GM23338 (cell line): ENCODE data around the gene NCAN. TPM values are rescaled to one million over a fixed set of nuclear protein-coding genes. Genes with fewer than 3 reads are reported as not detected.

Experiments used
- ATAC-seq: fragments of 200-7000 bp; cut with Tn5 transposase; 3 replicates; pipeline ENCODE4 v1.9.1; 2020
- DNase-seq: peaks from one replicate; pipeline ENCODE4 v3.0.0-alpha.2; 2015; ENCODE audit warnings: low spot score
- H2AFZ ChIP-seq: fragments of 200-600 bp; sonication (generic); 2 replicates; pipeline ENCODE4 v1.8.0; 2016; ENCODE audit warnings: antibody characterized with exemption, mild to moderate bottlenecking, moderate library complexity
- H3F3A ChIP-seq: fragments of 200-600 bp; sonication (generic); replicated peaks from 2 replicates; pipeline ENCODE4 v1.8.0; 2017; ENCODE audit warnings: antibody characterized with exemption, mixed run types, low read depth
- H3K27ac ChIP-seq: fragments of 200-600 bp; sonication (generic); 2 replicates; pipeline ENCODE4 v1.6.1; 2016; ENCODE audit warnings: low read depth
- H3K27me3 ChIP-seq: fragments of 200-600 bp; sonication (generic); 2 replicates; pipeline ENCODE4 v1.8.0; 2016; ENCODE audit warnings: mild to moderate bottlenecking, mixed run types, moderate library complexity; ENCODE audit not compliant: insufficient read depth
- H3K36me3 ChIP-seq: fragments of 200-600 bp; sonication (generic); 2 replicates; pipeline ENCODE4 v1.8.0; 2016; ENCODE audit warnings: mild to moderate bottlenecking; ENCODE audit not compliant: insufficient read depth
- H3K4me1 ChIP-seq: fragments of 200-600 bp; sonication (generic); 2 replicates; pipeline ENCODE4 v1.8.0; 2016; ENCODE audit warnings: mild to moderate bottlenecking, moderate library complexity; ENCODE audit not compliant: insufficient read depth
- H3K4me2 ChIP-seq: fragments of 200-600 bp; sonication (generic); 2 replicates; pipeline ENCODE4 v1.7.1; 2017; ENCODE audit warnings: mixed run types
- H3K4me3 ChIP-seq: fragments of 200-600 bp; sonication (generic); 2 replicates; pipeline ENCODE4 v1.6.1; 2016; ENCODE audit warnings: mixed run types
- H3K79me2 ChIP-seq: fragments of 200-600 bp; sonication (generic); replicated peaks from 2 replicates; pipeline ENCODE4 v1.8.0; 2017; ENCODE audit warnings: mild to moderate bottlenecking; ENCODE audit not compliant: insufficient read depth
- H3K9me2 ChIP-seq: fragments of 200-600 bp; sonication (generic); 2 replicates; pipeline ENCODE4 v1.8.0; 2017; ENCODE audit not compliant: insufficient read depth
- H4K20me1 ChIP-seq: fragments of 200-600 bp; sonication (generic); replicated peaks from 2 replicates; pipeline ENCODE4 v1.8.0; 2017; ENCODE audit warnings: mild to moderate bottlenecking; ENCODE audit not compliant: insufficient read depth
- H3K27ac Mint-ChIP-seq: 2 replicates; pipeline ENCODE4 v1.8.0; 2020; ENCODE audit warnings: inconsistent platforms, mild to moderate bottlenecking, moderate library complexity, mixed read lengths
- H3K27me3 Mint-ChIP-seq: 3 replicates; pipeline ENCODE4 v1.8.0; 2022; ENCODE audit warnings: low read depth, mild to moderate bottlenecking, moderate library complexity, mixed read lengths, inconsistent platforms; ENCODE audit not compliant: insufficient read depth, poor library complexity
- H3K36me3 Mint-ChIP-seq: 3 replicates; pipeline ENCODE4 v1.8.0; 2021; ENCODE audit warnings: low read depth, mild to moderate bottlenecking, inconsistent platforms, moderate library complexity, mixed read lengths
- H3K4me1 Mint-ChIP-seq: 3 replicates; pipeline ENCODE4 v1.8.0; 2020; ENCODE audit warnings: mild to moderate bottlenecking, inconsistent platforms, mixed read lengths
- H3K4me3 Mint-ChIP-seq: 3 replicates; pipeline ENCODE4 v1.8.0; 2021; ENCODE audit warnings: moderate library complexity, mild to moderate bottlenecking, inconsistent platforms, mixed read lengths
- H3K9me3 Mint-ChIP-seq: 3 replicates; pipeline ENCODE4 v1.8.0; 2020; ENCODE audit warnings: moderate library complexity, mild to moderate bottlenecking, inconsistent platforms, mixed read lengths
- CREB1 ChIP-seq: fragments of 250-450 bp; sonication (Bioruptor Pico); IDR thresholded peaks from 2 replicates; pipeline ENCODE4 v1.5.0; 2020; ENCODE audit warnings: low read depth, mild to moderate bottlenecking, moderate library complexity
- EZH2 ChIP-seq: fragments of 200-600 bp; sonication (generic); IDR thresholded peaks from one replicate; pipeline ENCODE4 v1.8.0; 2017; ENCODE audit warnings: antibody characterized with exemption, mild to moderate bottlenecking, low read depth; ENCODE audit not compliant: unreplicated experiment
- EZH2phosphoT487 ChIP-seq: fragments of 200-600 bp; sonication (generic); IDR thresholded peaks from one replicate; pipeline ENCODE4 v1.8.1; 2018; ENCODE audit warnings: antibody characterized with exemption; ENCODE audit not compliant: unreplicated experiment
- JUNB ChIP-seq: IDR thresholded peaks from one replicate; pipeline ENCODE4 v1.6.1; 2016; ENCODE audit warnings: antibody characterized with exemption; ENCODE audit not compliant: unreplicated experiment
- NANOG ChIP-seq: IDR thresholded peaks from 2 replicates; pipeline ENCODE4 v1.6.1; 2016; ENCODE audit warnings: antibody characterized with exemption, borderline replicate concordance
- POLR2AphosphoS5 ChIP-seq: IDR thresholded peaks from 2 replicates; pipeline ENCODE4 v1.6.1; 2016; ENCODE audit warnings: antibody characterized with exemption, low read depth
- STAT1 ChIP-seq: IDR thresholded peaks from one replicate; pipeline ENCODE4 v1.6.1; 2016; ENCODE audit warnings: antibody characterized with exemption; ENCODE audit not compliant: unreplicated experiment
- ZNF114 ChIP-seq: fragments of 250-450 bp; sonication (Bioruptor Pico); IDR thresholded peaks from 2 replicates; pipeline ENCODE4 v1.5.0; 2020; ENCODE audit warnings: mild to moderate bottlenecking, moderate library complexity
- ZNF331 ChIP-seq: fragments of 250-450 bp; sonication (Bioruptor Pico); IDR thresholded peaks from 2 replicates; pipeline ENCODE4 v1.5.0; 2020; ENCODE audit warnings: low read depth, mild to moderate bottlenecking, moderate library complexity
- polyA plus RNA-seq: library from polyadenylated mRNA; unstranded; fragments of >200 nt; fragmentation: Nextera tagmentation; extraction: Ambion mirVana; gene quantifications from 2 replicates; pipeline ENCODE4 v1.2.1, GENCODE V29; 2016
- total RNA-seq: library from RNA; depleted of rRNA; stranded (reverse); fragments of >200 nt; shearing (Covaris generic); gene quantifications from 2 replicates; pipeline ENCODE4 v1.2.3, GENCODE V29; 2014
- TF ChIP-seq, protein P1 (sequence below): fragments of 250-450 bp; sonication (Bioruptor Pico); IDR thresholded peaks from 2 replicates; pipeline ENCODE4 v1.5.0; 2020; ENCODE audit warnings: mild to moderate bottlenecking, moderate library complexity
- TF ChIP-seq, protein P2 (sequence below), 2 experiments: fragments of 200-600 bp in 1 of 2; sonication (generic) in 1 of 2; conservative IDR thresholded peaks; 2 replicates each; pipeline versions ENCODE4 v1.5.1 to v1.6.1; 2016 to 2017; ENCODE audit warnings: antibody characterized with exemption in 2 of 2, low read depth in 2 of 2, mild to moderate bottlenecking in 2 of 2, moderate library complexity in 1 of 2
- TF ChIP-seq, protein P3 (sequence below): IDR thresholded peaks from one replicate; pipeline ENCODE4 v1.6.1; 2018; ENCODE audit warnings: antibody characterized with exemption; ENCODE audit not compliant: unreplicated experiment
- TF ChIP-seq, protein P4 (sequence below): IDR thresholded peaks from 2 replicates; pipeline ENCODE4 v1.6.1; 2016; ENCODE audit warnings: antibody characterized with exemption

NCAN gene
- total and polyA plus RNA-seq, 2 experiments from 2014 or later = 1.8 to 9.4 TPM

DNA sequence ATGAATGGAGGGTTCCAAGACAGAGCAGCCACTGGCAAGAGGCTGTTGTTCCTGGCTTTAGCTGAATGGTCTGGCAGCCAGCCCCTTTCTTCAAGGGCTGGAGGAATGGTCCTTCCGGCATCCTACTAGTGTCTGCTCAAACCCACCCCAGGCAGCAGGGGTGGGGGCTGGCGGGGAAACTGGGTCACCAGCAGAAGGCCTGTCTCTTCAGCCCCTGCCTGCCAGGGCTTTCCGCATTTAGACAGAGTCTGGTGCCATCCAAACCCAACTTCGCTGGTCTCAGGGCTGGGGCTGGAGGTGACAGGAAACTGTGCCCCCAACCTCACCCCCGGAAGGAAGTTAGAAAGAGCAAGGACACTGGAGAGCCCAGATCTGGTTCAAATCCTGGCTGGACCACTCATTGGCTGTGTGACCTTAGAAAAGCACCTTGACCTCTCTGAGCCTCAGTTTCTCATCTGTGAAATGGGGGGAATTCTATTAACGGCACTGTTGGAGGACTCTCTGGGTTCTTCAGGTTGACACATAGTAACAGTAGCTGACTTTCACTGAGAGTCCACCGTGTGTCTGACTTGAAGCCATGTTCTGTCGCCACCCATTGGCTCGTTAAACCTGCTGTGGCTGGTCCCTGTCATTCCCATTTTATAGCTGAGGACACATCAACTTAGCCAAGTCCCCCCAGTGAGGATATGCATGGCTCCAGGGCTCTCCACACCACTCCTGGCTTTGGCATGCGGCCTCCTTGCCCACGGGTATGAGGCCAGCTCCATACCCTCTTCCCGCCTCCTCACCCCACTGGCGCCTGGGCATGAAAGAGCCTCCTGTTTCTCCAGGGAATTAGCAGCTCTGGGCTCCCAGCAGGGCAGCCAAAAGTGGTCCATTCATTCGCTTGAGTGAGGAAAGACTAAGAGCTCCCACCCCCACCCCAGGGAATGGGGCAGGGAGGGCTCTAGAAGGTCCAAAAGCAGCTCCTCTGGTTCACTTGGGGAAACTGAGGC, 6.0 kb upstream of the NCAN start:
- peaks cover 17% of the 10 kb centered on the region; the same call in 2 of the 3 replicates for H3K36me3 Mint-ChIP-seq
- peaks cover 11% of the 10 kb centered on the region; the same call in 2 of the 3 replicates for H3K4me1 Mint-ChIP-seq
- Histone ChIP-seq H2AFZ (no peak overlapping the region), H3K4me3 (no peak overlapping the region), H3F3A (0 out of 2 replicates have a peak, but pooled peaks cover 9% of the 10 kb centered on the region), H4K20me1 (no peaks in the 10 kb centered on the region; the same call in 1 of the 2 replicates), H3K79me2 (no peaks in the 10 kb centered on the region), H3K4me2 (no peak overlapping the region), H3K9me2 (no peaks in the 10 kb centered on the region), H3K4me1 (0 out of 2 replicates have a peak, but pooled peaks cover 6% of the 10 kb centered on the region), H3K27ac (no peak overlapping the region), H3K36me3 (no peaks in the 10 kb centered on the region), H3K27me3 (peaks cover 59% of the 10 kb centered on the region)
- DNase-seq = no peak
- H3K27me3 Mint-ChIP-seq = peaks cover 70% of the 10 kb centered on the region
- H3K27ac Mint-ChIP-seq = no peak overlapping the region
- H3K4me3 Mint-ChIP-seq = no peak overlapping the region
- peaks cover 4% of the 10 kb centered on the region; the same call in 2 of the 3 replicates for H3K9me3 Mint-ChIP-seq
- ATAC-seq = no peak
- TF ChIP-seq ZNF331 (CRISPR knock-in tag) = no peak
- TF ChIP-seq CREB1 (CRISPR knock-in tag) = no peak
- TF ChIP-seq, protein P1, sequence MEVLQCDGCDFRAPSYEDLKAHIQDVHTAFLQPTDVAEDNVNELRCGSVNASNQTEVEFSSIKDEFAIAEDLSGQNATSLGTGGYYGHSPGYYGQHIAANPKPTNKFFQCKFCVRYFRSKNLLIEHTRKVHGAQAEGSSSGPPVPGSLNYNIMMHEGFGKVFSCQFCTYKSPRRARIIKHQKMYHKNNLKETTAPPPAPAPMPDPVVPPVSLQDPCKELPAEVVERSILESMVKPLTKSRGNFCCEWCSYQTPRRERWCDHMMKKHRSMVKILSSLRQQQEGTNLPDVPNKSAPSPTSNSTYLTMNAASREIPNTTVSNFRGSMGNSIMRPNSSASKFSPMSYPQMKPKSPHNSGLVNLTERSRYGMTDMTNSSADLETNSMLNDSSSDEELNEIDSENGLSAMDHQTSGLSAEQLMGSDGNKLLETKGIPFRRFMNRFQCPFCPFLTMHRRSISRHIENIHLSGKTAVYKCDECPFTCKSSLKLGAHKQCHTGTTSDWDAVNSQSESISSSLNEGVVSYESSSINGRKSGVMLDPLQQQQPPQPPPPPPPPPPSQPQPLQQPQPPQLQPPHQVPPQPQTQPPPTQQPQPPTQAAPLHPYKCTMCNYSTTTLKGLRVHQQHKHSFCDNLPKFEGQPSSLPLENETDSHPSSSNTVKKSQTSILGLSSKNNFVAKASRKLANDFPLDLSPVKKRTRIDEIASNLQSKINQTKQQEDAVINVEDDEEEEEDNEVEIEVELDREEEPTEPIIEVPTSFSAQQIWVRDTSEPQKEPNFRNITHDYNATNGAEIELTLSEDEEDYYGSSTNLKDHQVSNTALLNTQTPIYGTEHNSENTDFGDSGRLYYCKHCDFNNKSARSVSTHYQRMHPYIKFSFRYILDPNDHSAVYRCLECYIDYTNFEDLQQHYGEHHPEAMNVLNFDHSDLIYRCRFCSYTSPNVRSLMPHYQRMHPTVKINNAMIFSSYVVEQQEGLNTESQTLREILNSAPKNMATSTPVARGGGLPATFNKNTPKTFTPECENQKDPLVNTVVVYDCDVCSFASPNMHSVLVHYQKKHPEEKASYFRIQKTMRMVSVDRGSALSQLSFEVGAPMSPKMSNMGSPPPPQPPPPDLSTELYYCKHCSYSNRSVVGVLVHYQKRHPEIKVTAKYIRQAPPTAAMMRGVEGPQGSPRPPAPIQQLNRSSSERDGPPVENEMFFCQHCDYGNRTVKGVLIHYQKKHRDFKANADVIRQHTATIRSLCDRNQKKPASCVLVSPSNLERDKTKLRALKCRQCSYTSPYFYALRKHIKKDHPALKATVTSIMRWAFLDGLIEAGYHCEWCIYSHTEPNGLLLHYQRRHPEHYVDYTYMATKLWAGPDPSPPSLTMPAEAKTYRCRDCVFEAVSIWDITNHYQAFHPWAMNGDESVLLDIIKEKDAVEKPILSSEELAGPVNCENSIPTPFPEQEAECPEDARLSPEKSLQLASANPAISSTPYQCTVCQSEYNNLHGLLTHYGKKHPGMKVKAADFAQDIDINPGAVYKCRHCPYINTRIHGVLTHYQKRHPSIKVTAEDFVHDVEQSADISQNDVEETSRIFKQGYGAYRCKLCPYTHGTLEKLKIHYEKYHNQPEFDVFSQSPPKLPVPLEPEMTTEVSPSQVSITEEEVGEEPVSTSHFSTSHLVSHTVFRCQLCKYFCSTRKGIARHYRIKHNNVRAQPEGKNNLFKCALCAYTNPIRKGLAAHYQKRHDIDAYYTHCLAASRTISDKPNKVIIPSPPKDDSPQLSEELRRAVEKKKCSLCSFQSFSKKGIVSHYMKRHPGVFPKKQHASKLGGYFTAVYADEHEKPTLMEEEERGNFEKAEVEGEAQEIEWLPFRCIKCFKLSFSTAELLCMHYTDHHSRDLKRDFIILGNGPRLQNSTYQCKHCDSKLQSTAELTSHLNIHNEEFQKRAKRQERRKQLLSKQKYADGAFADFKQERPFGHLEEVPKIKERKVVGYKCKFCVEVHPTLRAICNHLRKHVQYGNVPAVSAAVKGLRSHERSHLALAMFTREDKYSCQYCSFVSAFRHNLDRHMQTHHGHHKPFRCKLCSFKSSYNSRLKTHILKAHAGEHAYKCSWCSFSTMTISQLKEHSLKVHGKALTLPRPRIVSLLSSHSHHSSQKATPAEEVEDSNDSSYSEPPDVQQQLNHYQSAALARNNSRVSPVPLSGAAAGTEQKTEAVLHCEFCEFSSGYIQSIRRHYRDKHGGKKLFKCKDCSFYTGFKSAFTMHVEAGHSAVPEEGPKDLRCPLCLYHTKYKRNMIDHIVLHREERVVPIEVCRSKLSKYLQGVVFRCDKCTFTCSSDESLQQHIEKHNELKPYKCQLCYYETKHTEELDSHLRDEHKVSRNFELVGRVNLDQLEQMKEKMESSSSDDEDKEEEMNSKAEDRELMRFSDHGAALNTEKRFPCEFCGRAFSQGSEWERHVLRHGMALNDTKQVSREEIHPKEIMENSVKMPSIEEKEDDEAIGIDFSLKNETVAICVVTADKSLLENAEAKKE (CRISPR knock-in tag) = no peak
- TF ChIP-seq, protein P2, sequence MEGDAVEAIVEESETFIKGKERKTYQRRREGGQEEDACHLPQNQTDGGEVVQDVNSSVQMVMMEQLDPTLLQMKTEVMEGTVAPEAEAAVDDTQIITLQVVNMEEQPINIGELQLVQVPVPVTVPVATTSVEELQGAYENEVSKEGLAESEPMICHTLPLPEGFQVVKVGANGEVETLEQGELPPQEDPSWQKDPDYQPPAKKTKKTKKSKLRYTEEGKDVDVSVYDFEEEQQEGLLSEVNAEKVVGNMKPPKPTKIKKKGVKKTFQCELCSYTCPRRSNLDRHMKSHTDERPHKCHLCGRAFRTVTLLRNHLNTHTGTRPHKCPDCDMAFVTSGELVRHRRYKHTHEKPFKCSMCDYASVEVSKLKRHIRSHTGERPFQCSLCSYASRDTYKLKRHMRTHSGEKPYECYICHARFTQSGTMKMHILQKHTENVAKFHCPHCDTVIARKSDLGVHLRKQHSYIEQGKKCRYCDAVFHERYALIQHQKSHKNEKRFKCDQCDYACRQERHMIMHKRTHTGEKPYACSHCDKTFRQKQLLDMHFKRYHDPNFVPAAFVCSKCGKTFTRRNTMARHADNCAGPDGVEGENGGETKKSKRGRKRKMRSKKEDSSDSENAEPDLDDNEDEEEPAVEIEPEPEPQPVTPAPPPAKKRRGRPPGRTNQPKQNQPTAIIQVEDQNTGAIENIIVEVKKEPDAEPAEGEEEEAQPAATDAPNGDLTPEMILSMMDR (conservative IDR thresholded peaks at IDR 0.05; ENCODE audit: low read depth in 2 of 2) = no peak
- TF ChIP-seq NANOG = no peak
- no peak for TF ChIP-seq ZNF114
- TF ChIP-seq, protein P3, sequence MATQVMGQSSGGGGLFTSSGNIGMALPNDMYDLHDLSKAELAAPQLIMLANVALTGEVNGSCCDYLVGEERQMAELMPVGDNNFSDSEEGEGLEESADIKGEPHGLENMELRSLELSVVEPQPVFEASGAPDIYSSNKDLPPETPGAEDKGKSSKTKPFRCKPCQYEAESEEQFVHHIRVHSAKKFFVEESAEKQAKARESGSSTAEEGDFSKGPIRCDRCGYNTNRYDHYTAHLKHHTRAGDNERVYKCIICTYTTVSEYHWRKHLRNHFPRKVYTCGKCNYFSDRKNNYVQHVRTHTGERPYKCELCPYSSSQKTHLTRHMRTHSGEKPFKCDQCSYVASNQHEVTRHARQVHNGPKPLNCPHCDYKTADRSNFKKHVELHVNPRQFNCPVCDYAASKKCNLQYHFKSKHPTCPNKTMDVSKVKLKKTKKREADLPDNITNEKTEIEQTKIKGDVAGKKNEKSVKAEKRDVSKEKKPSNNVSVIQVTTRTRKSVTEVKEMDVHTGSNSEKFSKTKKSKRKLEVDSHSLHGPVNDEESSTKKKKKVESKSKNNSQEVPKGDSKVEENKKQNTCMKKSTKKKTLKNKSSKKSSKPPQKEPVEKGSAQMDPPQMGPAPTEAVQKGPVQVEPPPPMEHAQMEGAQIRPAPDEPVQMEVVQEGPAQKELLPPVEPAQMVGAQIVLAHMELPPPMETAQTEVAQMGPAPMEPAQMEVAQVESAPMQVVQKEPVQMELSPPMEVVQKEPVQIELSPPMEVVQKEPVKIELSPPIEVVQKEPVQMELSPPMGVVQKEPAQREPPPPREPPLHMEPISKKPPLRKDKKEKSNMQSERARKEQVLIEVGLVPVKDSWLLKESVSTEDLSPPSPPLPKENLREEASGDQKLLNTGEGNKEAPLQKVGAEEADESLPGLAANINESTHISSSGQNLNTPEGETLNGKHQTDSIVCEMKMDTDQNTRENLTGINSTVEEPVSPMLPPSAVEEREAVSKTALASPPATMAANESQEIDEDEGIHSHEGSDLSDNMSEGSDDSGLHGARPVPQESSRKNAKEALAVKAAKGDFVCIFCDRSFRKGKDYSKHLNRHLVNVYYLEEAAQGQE = no peak
- TF ChIP-seq EZH2phosphoT487 = no peak
- TF ChIP-seq POLR2AphosphoS5 = no peak
- TF ChIP-seq, protein P4, sequence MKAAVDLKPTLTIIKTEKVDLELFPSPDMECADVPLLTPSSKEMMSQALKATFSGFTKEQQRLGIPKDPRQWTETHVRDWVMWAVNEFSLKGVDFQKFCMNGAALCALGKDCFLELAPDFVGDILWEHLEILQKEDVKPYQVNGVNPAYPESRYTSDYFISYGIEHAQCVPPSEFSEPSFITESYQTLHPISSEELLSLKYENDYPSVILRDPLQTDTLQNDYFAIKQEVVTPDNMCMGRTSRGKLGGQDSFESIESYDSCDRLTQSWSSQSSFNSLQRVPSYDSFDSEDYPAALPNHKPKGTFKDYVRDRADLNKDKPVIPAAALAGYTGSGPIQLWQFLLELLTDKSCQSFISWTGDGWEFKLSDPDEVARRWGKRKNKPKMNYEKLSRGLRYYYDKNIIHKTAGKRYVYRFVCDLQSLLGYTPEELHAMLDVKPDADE = no peak
- no peak for TF ChIP-seq EZH2
- no peak for TF ChIP-seq STAT1
- TF ChIP-seq JUNB = no peak
